OCI-LY3 (cell line): ENCODE results near the gene ZNF558.
"Not testable (repeated sequence)": the region's sequence is repeated elsewhere in the genome, so short reads cannot be mapped to it uniquely, and the experiment has no call there.

Source experiments
- H2AFZ ChIP-seq: fragments of 200-600, 300-600 bp; shearing (Covaris generic); 2 replicates; pipeline ENCODE4 v1.6.0; 2014; ENCODE audit warnings: antibody characterized with exemption, low read depth, low read length
- H3K27ac ChIP-seq: fragments of 200-600, 300-600 bp; sonication (generic); 2 replicates; pipeline ENCODE4 v1.5.1; 2014; ENCODE audit warnings: mild to moderate bottlenecking, low read length, moderate library complexity, mixed read lengths
- H3K27me3 ChIP-seq: fragments of 200-600, 300-600 bp; sonication (generic); 2 replicates; pipeline ENCODE4 v1.6.1; 2014; ENCODE audit warnings: low read depth, low read length, mixed read lengths
- H3K36me3 ChIP-seq: fragments of 200-600, 300-600 bp; sonication (generic); replicated peaks from 2 replicates; pipeline ENCODE3; 2014; ENCODE audit warnings: low read depth, low read length, mixed read lengths
- H3K4me1 ChIP-seq: fragments of 300-600, 200-600 bp; sonication (generic); 2 replicates; pipeline ENCODE4 v1.6.1; 2014; ENCODE audit warnings: low read length, mixed read lengths
- H3K4me2 ChIP-seq: fragments of 200-600, 300-600 bp; sonication (generic); 2 replicates; pipeline ENCODE4 v1.6.1; 2014; ENCODE audit warnings: low read length, mixed read lengths
- H3K4me3 ChIP-seq: fragments of 300-600, 200-600 bp; sonication (generic); 2 replicates; pipeline ENCODE4 v1.5.1; 2014; ENCODE audit warnings: antibody characterized with exemption, mild to moderate bottlenecking, low read length, moderate library complexity
- H3K79me2 ChIP-seq: fragments of 300-600, 200-600 bp; shearing (Covaris generic); 2 replicates; pipeline ENCODE4 v1.6.1; 2014; ENCODE audit warnings: mild to moderate bottlenecking, low read length, mixed read lengths
- H3K9ac ChIP-seq: fragments of 300-600, 200-600 bp; shearing (Covaris generic); 2 replicates; pipeline ENCODE4 v1.6.0; 2014; ENCODE audit warnings: mild to moderate bottlenecking, low read length, moderate library complexity
- H3K9me3 ChIP-seq: fragments of 200-600, 300-600 bp; shearing (Covaris generic); 2 replicates; pipeline ENCODE4 v1.6.1; 2014; ENCODE audit warnings: low read length, mixed read lengths; ENCODE audit not compliant: insufficient read depth
- H4K20me1 ChIP-seq: fragments of 200-600, 300-600 bp; sonication (generic); 2 replicates; pipeline ENCODE4 v1.6.1; 2016; ENCODE audit warnings: low read length, mixed read lengths; ENCODE audit not compliant: insufficient read depth
- CTCF ChIP-seq: fragments of 200-600, 300-600 bp; sonication (generic); IDR thresholded peaks from 2 replicates; pipeline ENCODE4 v1.5.1; 2014; ENCODE audit warnings: antibody characterized with exemption, low read length, low read depth
- EZH2phosphoT487 ChIP-seq: fragments of 200-600 bp; shearing (Covaris generic); IDR thresholded peaks from 2 replicates; pipeline ENCODE4 v1.6.1; 2018; ENCODE audit warnings: antibody characterized with exemption, mixed run types, low read depth

ZNF558 gene

GRCh38 chr19:8814176-8814575 is 17.9 kb downstream of the ZNF558 start:
- no peak overlapping the region for H2AFZ ChIP-seq
- no peak for TF ChIP-seq EZH2phosphoT487
- TF ChIP-seq CTCF = no peak
- no peak overlapping the region for H3K9ac ChIP-seq

GRCh38 chr19:8811315-8812172 is 20.6 kb downstream of the ZNF558 start:
- H3K9me3 ChIP-seq = peaks cover 46% of the 10 kb centered on the region
- H3K4me2 ChIP-seq = no peak overlapping the region
- H3K4me1 ChIP-seq = no peaks in the 10 kb centered on the region
- no peak overlapping the region for H3K27ac ChIP-seq
- H3K4me3 ChIP-seq = no peak overlapping the region
- no peaks in the 10 kb centered on the region for H3K79me2 ChIP-seq
- no peak for TF ChIP-seq CTCF
- no peak for TF ChIP-seq EZH2phosphoT487
- H2AFZ ChIP-seq = no peak overlapping the region
- H4K20me1 ChIP-seq = no peaks in the 10 kb centered on the region
- H3K27me3 ChIP-seq = no peaks in the 10 kb centered on the region
- no peaks in the 10 kb centered on the region for H3K36me3 ChIP-seq
- H3K9ac ChIP-seq = no peak overlapping the region

More at GRCh38 chr19:8814176-8814575, 17.9 kb downstream of the ZNF558 start:
- Histone ChIP-seq H4K20me1 (no peaks in the 10 kb centered on the region), H3K79me2 (no peaks in the 10 kb centered on the region), H3K4me3 (no peak overlapping the region), H3K27ac (no peak overlapping the region), H3K36me3 (no peaks in the 10 kb centered on the region), H3K27me3 (no peaks in the 10 kb centered on the region), H3K9me3 (peaks cover 46% of the 10 kb centered on the region), H3K4me2 (no peak overlapping the region), H3K4me1 (no peaks in the 10 kb centered on the region)

- TF ChIP-seq CTCF = no peak
- no peak for TF ChIP-seq EZH2phosphoT487
- H3K27me3 ChIP-seq = no peaks in the 10 kb centered on the region
- no peak overlapping the region for H3K4me3 ChIP-seq
- no peaks in the 10 kb centered on the region for H3K36me3 ChIP-seq
- H3K27ac ChIP-seq = no peak overlapping the region
- no peaks in the 10 kb centered on the region for H3K79me2 ChIP-seq
- no peak overlapping the region for H3K9ac ChIP-seq
- peaks cover 24% of the 10 kb centered on the region for H3K9me3 ChIP-seq
- H4K20me1 ChIP-seq = no peaks in the 10 kb centered on the region
- no peak overlapping the region for H3K4me2 ChIP-seq
- H2AFZ ChIP-seq = no peak overlapping the region
- H3K4me1 ChIP-seq = no peaks in the 10 kb centered on the region
Measured at GRCh38 chr19:8806661-8807060, 25.4 kb downstream of the ZNF558 start.

DNA sequence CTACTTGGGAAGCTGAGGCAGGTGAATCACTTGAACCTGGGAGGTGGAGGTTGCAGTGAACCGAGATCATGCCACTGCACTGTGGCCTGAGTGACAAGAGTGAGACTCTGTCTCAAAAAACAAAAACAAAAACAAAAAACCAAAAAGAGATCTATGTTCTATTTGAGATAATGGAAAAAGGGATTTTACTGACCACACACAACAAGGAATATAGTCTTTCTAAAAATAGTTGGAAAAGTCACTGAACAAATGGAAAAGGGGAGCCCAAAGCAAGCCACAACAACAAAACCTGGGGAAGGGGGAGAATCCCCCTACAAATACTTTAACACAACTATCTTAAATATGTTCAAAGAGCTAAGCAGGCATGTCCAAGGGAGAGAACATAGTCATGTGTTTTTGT is 37.3 kb downstream of the ZNF558 start:
- no peaks in the 10 kb centered on the region for H3K9me3 ChIP-seq
- no peak overlapping the region for H3K4me2 ChIP-seq
- H3K4me3 ChIP-seq = no peak overlapping the region
- no peaks in the 10 kb centered on the region for H4K20me1 ChIP-seq
- H3K27me3 ChIP-seq = no peaks in the 10 kb centered on the region
- no peaks in the 10 kb centered on the region for H3K79me2 ChIP-seq
- no peaks in the 10 kb centered on the region for H3K4me1 ChIP-seq
- H3K27ac ChIP-seq = no peak overlapping the region
- no peaks in the 10 kb centered on the region for H3K36me3 ChIP-seq
- H2AFZ ChIP-seq = no peak overlapping the region
- TF ChIP-seq EZH2phosphoT487 (no peak), CTCF (no peak)
- H3K9ac ChIP-seq = no peak overlapping the region

DNA sequence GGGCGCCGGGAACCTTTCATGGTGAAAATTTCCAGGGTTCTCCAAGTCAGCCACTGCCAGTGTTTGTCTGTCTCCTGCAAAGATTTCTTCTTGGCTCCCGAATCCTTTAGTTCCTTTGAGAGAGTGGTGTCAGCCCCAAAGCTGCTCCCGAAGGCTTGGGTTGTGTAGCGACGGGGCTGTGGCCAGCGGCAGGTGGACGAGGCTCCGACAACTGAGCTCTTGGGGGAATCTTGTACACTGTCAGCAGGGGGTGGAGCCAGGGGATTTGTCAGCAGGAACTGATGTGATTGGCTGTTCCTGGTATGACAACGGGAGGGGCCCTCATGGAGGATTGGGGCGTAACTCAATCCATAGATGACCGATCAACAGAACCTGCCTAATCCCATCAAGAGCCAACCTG is 58.5 kb downstream of the ZNF558 start:
- not testable (repeated sequence) for H3K4me2 ChIP-seq, H2AFZ ChIP-seq, H3K27ac ChIP-seq, H3K9ac ChIP-seq, H3K4me1 ChIP-seq, H3K36me3 ChIP-seq, H3K79me2 ChIP-seq, H3K27me3 ChIP-seq, H3K9me3 ChIP-seq, H3K4me3 ChIP-seq, H4K20me1 ChIP-seq

GRCh38 chr19:8769265-8769664 is 62.8 kb downstream of the ZNF558 start:
- not testable (repeated sequence) for H3K9ac ChIP-seq, H3K27me3 ChIP-seq, H3K36me3 ChIP-seq, H3K4me3 ChIP-seq, H3K27ac ChIP-seq, H3K4me2 ChIP-seq, H4K20me1 ChIP-seq, H2AFZ ChIP-seq, H3K4me1 ChIP-seq, H3K79me2 ChIP-seq, H3K9me3 ChIP-seq
